Gastrocnemius medialis (tissue), 4 donors: ENCODE results near the gene FCF1. TPM values are rescaled to one million over a fixed set of nuclear protein-coding genes. Genes with fewer than 3 reads are reported as not detected.

Source experiments
- ATAC-seq, 2 donors: fragments of 150-250 bp; one replicate each; pipeline ENCODE4 v1.9.1; 2016
- DNase-seq, 2 donors: peaks; one replicate each; pipeline ENCODE4 v3.0.0-alpha.2; 2019
- H3K27ac ChIP-seq, 4 donors: fragments of 200-600 bp; sonication (generic); 1 replicate in 1 of 4; 2 replicates in 3 of 4; pipeline ENCODE4 v1.5.1; 2016 to 2018; ENCODE audit warnings: mild to moderate bottlenecking in 2 of 4, moderate library complexity in 1 of 4
- H3K27me3 ChIP-seq, 3 donors: fragments of 200-600 bp; sonication (generic) in 2 of 3; 1 replicate in 1 of 3; 2 replicates in 2 of 3; pipeline versions ENCODE4 v1.5.1 to v1.6.0; 2016 to 2019; ENCODE audit warnings: mild to moderate bottlenecking in 1 of 3, moderate library complexity in 1 of 3
- H3K36me3 ChIP-seq, 2 donors: fragments of 200-600 bp; sonication (generic) in 1 of 2; one replicate each; pipeline ENCODE4 v1.5.1; 2017 to 2018
- H3K4me1 ChIP-seq, 2 donors: fragments of 200-600 bp; sonication (generic) in 1 of 2; one replicate each; pipeline ENCODE4 v1.5.1; 2016 to 2017; ENCODE audit warnings: mild to moderate bottlenecking in 2 of 2
- H3K4me3 ChIP-seq, 4 donors: fragments of 200-600 bp; sonication (generic) in 3 of 4; 1 replicate in 1 of 4; 2 replicates in 3 of 4; pipeline ENCODE4 v1.5.1; 2016 to 2019; ENCODE audit warnings: mild to moderate bottlenecking in 2 of 4
- H3K9me3 ChIP-seq, 3 donors: fragments of 200-600 bp; sonication (generic) in 2 of 3; 1 replicate in 1 of 3; 2 replicates in 2 of 3; pipeline ENCODE4 v1.5.1; 2016 to 2019
- POLR2A ChIP-seq, 2 donors: fragments of 450-650 bp; IDR thresholded peaks; one replicate each; pipeline ENCODE4 v1.6.1; 2017; ENCODE audit warnings: antibody characterized with exemption in 2 of 2, mild to moderate bottlenecking in 2 of 2, moderate library complexity in 2 of 2
- in situ Hi-C, 4 donors: fragments of 200-750 bp; cut with MboI; loops; one replicate each; pipeline versions ENCODE4 v1.15.0 to v1.8.0; 2017; ENCODE audit warnings: low sequenced_read_pairs in 4 of 4
- intact Hi-C: fragments of 100-400 bp; cut with DNase I; formaldehyde crosslinking; loops from one replicate; pipeline ENCODE4 v1.15.1; 2023; ENCODE audit warnings: low total_unique reads
- total RNA-seq, 4 donors: library from RNA; depleted of rRNA; stranded (reverse); fragments of >200 nt; gene quantifications; one replicate each; pipeline versions ENCODE4 v1.1.0 to v1.2.3, GENCODE V29; 2016
- TF ChIP-seq, protein P1 (sequence below), 5 experiments: fragments of 450-650 bp in 3 of 5; fragments of 200-600 bp in 2 of 5; sonication (generic) in 2 of 5; IDR thresholded peaks in 4 of 5; conservative IDR thresholded peaks in 1 of 5; 1 replicate in 4 of 5; 2 replicates in 1 of 5; pipeline ENCODE4 v1.5.1; 2016 to 2019; ENCODE audit warnings: antibody characterized with exemption in 5 of 5, mild to moderate bottlenecking in 3 of 5, moderate library complexity in 3 of 5

FCF1 gene
- total RNA-seq, 4 donors from 2014 or later: 15.1 to 22.9 (median 18.6) TPM

DNA sequence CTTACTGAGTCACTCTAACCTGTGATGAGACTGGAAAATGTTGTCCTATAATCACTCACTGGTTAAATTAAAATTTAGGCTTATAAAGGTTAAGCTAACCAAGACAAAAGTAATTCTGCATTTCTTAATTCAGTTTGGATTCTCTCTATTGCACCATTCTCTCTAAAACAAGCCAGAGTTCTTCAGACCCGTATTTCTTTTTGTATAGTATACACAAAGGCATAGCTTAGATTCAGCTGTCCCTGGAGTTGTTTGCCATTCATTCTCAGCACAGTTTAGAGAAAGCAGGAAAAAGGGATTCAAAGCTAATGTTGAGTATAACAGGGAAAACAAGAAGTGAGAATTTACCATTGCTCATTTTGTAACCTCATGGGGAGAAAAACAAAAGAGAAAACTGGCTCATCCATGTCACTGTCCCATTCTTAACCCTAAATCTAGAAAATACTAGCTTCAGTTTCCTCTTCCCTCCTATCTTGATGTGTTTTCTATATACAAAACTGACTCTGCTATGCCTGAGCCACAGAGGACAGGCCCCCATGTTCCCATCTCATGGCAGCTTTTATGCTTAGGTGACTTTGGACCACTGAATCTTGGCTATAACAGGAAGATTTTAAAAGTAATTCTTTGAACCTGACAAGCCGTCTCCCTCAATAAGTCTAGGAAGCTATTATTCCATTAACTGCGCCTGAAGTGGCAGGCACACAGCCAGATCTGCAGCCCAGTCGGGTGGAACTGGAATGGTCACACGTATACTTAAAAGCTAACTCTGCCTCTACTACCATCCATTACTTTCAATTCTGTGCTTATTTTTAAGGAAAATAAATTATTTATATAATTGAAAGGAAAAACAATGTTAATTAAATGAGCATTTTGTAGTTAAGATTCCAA is 7.1 kb upstream of the FCF1 start:
- DNase-seq (no peak), ATAC-seq (no peak)
- H3K36me3 ChIP-seq: no peaks in the 10 kb centered on the region
- H3K4me1 ChIP-seq: peaks cover 4 to 6% of the 10 kb centered on the region in 2 donors
- intact Hi-C loops: no loop called here
- no peak overlapping the region for H3K4me3 ChIP-seq
- H3K9me3 ChIP-seq: no peaks in the 10 kb centered on the region
- in situ Hi-C loops: no loop called here
- no peaks in the 10 kb centered on the region for H3K27me3 ChIP-seq
- H3K27ac ChIP-seq: no peak overlapping the region
- TF ChIP-seq POLR2A (IDR thresholded peaks at IDR 0.05): no peak
- TF ChIP-seq, protein P1, sequence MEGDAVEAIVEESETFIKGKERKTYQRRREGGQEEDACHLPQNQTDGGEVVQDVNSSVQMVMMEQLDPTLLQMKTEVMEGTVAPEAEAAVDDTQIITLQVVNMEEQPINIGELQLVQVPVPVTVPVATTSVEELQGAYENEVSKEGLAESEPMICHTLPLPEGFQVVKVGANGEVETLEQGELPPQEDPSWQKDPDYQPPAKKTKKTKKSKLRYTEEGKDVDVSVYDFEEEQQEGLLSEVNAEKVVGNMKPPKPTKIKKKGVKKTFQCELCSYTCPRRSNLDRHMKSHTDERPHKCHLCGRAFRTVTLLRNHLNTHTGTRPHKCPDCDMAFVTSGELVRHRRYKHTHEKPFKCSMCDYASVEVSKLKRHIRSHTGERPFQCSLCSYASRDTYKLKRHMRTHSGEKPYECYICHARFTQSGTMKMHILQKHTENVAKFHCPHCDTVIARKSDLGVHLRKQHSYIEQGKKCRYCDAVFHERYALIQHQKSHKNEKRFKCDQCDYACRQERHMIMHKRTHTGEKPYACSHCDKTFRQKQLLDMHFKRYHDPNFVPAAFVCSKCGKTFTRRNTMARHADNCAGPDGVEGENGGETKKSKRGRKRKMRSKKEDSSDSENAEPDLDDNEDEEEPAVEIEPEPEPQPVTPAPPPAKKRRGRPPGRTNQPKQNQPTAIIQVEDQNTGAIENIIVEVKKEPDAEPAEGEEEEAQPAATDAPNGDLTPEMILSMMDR (IDR thresholded peaks at IDR 0.05 in 4 of 5, conservative IDR thresholded peaks at IDR 0.05 in 1 of 5): no peak

DNA sequence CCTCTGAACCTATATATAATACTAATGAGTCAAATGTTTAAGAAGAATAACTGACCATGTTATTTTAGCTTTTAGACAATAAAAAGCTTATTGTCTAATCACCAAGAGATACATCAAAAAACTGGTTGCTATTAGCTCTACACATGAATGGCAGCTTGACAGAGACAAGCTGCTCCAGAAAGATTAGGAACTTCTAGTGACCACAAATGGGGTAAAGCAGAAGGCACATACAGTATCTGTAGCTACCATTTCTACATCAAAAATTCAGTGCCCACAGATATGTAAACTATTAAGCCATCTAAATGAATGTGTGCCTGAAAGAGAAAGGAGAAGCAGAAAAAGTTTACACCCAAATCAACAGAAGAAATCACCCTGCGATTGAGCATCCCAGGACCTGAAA is 2.5 kb upstream of the FCF1 start:
- Histone ChIP-seq H3K36me3 (peaks cover 0 to 14% of the 10 kb centered on the region in 2 donors), H3K4me3 (no peak overlapping the region), H3K27ac (no peak overlapping the region), H3K9me3 (no peaks in the 10 kb centered on the region), H3K27me3 (no peaks in the 10 kb centered on the region), H3K4me1 (peaks cover 19 to 23% of the 10 kb centered on the region in 2 donors)
- intact Hi-C loops: loop anchor here (5.0 kb wide), 1 partner anchor 218 kb away; the partner anchor contains the start of genes ISCA2 and NPC2
- no peak for DNase-seq
- in situ Hi-C loops: loop anchor here in 1 of 4 donors (10.0 kb wide), 1 partner anchor 106 kb away; no protein-coding TSS in a partner anchor
- TF ChIP-seq, protein P1 (IDR thresholded peaks at IDR 0.05 in 4 of 5, conservative IDR thresholded peaks at IDR 0.05 in 1 of 5): no peak
- no peak for TF ChIP-seq POLR2A (IDR thresholded peaks at IDR 0.05)
- ATAC-seq: no peak

DNA sequence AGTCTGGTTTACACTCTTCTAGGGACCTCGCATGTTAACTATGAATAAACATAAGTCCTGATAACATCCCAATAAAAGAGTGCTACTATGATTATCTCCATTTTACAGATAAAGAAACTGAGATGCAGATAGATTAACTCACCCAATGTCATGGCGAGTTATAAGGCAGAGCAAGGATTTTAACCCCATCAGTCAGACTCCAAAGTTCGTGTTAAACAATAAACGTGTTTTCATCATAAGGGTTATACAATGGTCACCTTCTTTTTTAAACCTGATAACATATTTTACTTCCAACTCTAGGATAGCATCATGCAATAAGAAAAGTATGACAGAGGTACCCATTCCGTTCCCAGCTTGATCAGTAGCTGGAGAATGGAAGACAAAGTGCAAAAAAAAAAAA is 1.3 kb upstream of the FCF1 start:
- H3K27me3 ChIP-seq: no peaks in the 10 kb centered on the region
- DNase-seq (no peak), ATAC-seq (no peak)
- in situ Hi-C loops (loop anchor here in 1 of 4 donors (10.0 kb wide), 1 partner anchor 107 kb away; no protein-coding TSS in a partner anchor), intact Hi-C loops (loop anchor here (2.0 to 5.0 kb wide), 4 partner anchors 47 to 219 kb away; partner anchors contain the start of genes ISCA2, NPC2 and YLPM1)
- H3K4me1 ChIP-seq: peaks cover 19 to 23% of the 10 kb centered on the region in 2 donors
- H3K36me3 ChIP-seq: peaks cover 0 to 26% of the 10 kb centered on the region in 2 donors
- H3K27ac ChIP-seq: no peak overlapping the region
- no peak for TF ChIP-seq POLR2A (IDR thresholded peaks at IDR 0.05)
- TF ChIP-seq, protein P1 (IDR thresholded peaks at IDR 0.05 in 4 of 5, conservative IDR thresholded peaks at IDR 0.05 in 1 of 5): no peak
- H3K9me3 ChIP-seq: no peaks in the 10 kb centered on the region
- peak overlapping the region; percentile 75 to 97 (median 82) for H3K4me3 ChIP-seq

DNA sequence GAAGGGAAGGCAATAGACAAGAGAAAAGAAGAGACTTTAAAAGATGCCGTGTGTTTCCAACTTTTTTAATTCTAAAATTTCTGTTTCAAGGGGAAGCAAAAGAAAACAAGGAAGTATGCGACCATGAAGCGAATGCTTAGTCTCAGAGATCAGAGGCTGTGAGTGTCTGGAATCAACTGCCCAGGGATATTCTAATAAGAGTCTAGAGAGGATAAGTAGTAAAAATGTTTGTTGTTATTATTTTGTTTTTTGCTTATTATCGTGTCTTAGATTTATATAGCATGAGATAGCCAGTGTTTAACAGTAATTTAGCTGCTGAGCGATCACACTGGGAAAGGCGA is 421 bp downstream of the FCF1 start:
- intact Hi-C loops: loop anchor here (2.0 to 5.0 kb wide), 4 partner anchors 49 to 221 kb away; partner anchors contain the start of genes ISCA2, NPC2 and YLPM1
- H3K27ac ChIP-seq: peak overlapping the region; percentile 80 to 91 (median 87)
- peak in 1 of 2 donors; percentile 16 for ATAC-seq

More for the DNA sequence above, 421 bp downstream of the FCF1 start:
- Histone ChIP-seq H3K4me1 (peaks cover 19 to 23% of the 10 kb centered on the region in 2 donors), H3K36me3 (peaks cover 0 to 43% of the 10 kb centered on the region in 2 donors), H3K27me3 (no peaks in the 10 kb centered on the region), H3K9me3 (no peaks in the 10 kb centered on the region), H3K4me3 (peak overlapping the region; percentile 75 to 97 (median 82))
- no peak for DNase-seq
- in situ Hi-C loops: loop anchor here in 1 of 4 donors (10.0 kb wide), 1 partner anchor 109 kb away; no protein-coding TSS in a partner anchor
- TF ChIP-seq, protein P1 (IDR thresholded peaks at IDR 0.05 in 4 of 5, conservative IDR thresholded peaks at IDR 0.05 in 1 of 5): no peak
- no peak for TF ChIP-seq POLR2A (IDR thresholded peaks at IDR 0.05)
